ENCODE results near the gene ANK3. TPM values are rescaled to one million over a fixed set of nuclear protein-coding genes. Genes with fewer than 3 reads are reported as not detected.

The ANK3 gene
- total RNA-seq, 6 experiments from 2014 or later = not detected

- Mint-ChIP-seq H3K4me1 (ENCODE audit: low read depth) (no peaks in the 10 kb centered on the region), H3K36me3 (ENCODE audit: low read depth) (no peaks in the 10 kb centered on the region), H3K9me3 (no peaks in the 10 kb centered on the region), H3K27ac (no peak overlapping the region), H3K27me3 (ENCODE audit: insufficient read depth) (peaks cover 5% of the 10 kb centered on the region; the same call in 1 of the 2 replicates), H3K4me3 (no peak overlapping the region)
- DNase-seq = no peak
- no peak for TF ChIP-seq CTCF (IDR thresholded peaks at IDR 0.05)
Observed at GRCh38 chr10:60188548-60188947, 201.1 kb downstream of the ANK3 start.

- Mint-ChIP-seq H3K27me3 (ENCODE audit: insufficient read depth) (peaks cover 5% of the 10 kb centered on the region; the same call in 1 of the 2 replicates), H3K9me3 (no peaks in the 10 kb centered on the region), H3K36me3 (ENCODE audit: low read depth) (no peaks in the 10 kb centered on the region), H3K4me1 (ENCODE audit: low read depth) (no peaks in the 10 kb centered on the region), H3K4me3 (no peak overlapping the region), H3K27ac (no peak overlapping the region)
- DNase-seq = no peak
- no peak for TF ChIP-seq CTCF (IDR thresholded peaks at IDR 0.05)
Observed at GRCh38 chr10:60187691-60188090, 202.0 kb downstream of the ANK3 start.

- no peaks in the 10 kb centered on the region for H3K9me3 Mint-ChIP-seq
- peaks cover 5% of the 10 kb centered on the region; the same call in 1 of the 2 replicates for H3K27me3 Mint-ChIP-seq (ENCODE audit: insufficient read depth)
- H3K36me3 Mint-ChIP-seq (ENCODE audit: low read depth) = no peaks in the 10 kb centered on the region
- H3K4me3 Mint-ChIP-seq = no peak overlapping the region
- no peak for TF ChIP-seq CTCF (IDR thresholded peaks at IDR 0.05)
- H3K27ac Mint-ChIP-seq = no peak overlapping the region
- DNase-seq = no peak
- H3K4me1 Mint-ChIP-seq (ENCODE audit: low read depth) = no peaks in the 10 kb centered on the region
Observed at GRCh38 chr10:60186315-60187071, 203.2 kb downstream of the ANK3 start.

- Mint-ChIP-seq H3K27ac (no peak overlapping the region), H3K4me1 (ENCODE audit: low read depth) (no peaks in the 10 kb centered on the region), H3K9me3 (no peaks in the 10 kb centered on the region), H3K36me3 (ENCODE audit: low read depth) (no peaks in the 10 kb centered on the region), H3K4me3 (no peak overlapping the region), H3K27me3 (ENCODE audit: insufficient read depth) (peaks cover 5% of the 10 kb centered on the region; the same call in 1 of the 2 replicates)
- no peak for DNase-seq
- no peak for TF ChIP-seq CTCF (IDR thresholded peaks at IDR 0.05)
Observed at GRCh38 chr10:60185421-60185820, 204.3 kb downstream of the ANK3 start.

GRCh38 chr10:60182691-60183090 lies 207.0 kb downstream of the ANK3 start:
- H3K36me3 Mint-ChIP-seq (ENCODE audit: low read depth) = no peaks in the 10 kb centered on the region
- peaks cover 4% of the 10 kb centered on the region; the same call in 1 of the 2 replicates for H3K27me3 Mint-ChIP-seq (ENCODE audit: insufficient read depth)
- TF ChIP-seq CTCF (IDR thresholded peaks at IDR 0.05) = no peak
- no peak overlapping the region for H3K4me3 Mint-ChIP-seq
- no peaks in the 10 kb centered on the region for H3K4me1 Mint-ChIP-seq (ENCODE audit: low read depth)
- H3K9me3 Mint-ChIP-seq = no peaks in the 10 kb centered on the region
- H3K27ac Mint-ChIP-seq = no peak overlapping the region
- DNase-seq = no peak
